22Rv1 (cell line): Measurements from ENCODE around the gene SLC9B1.
A peak's percentile ranks its signal among the peaks of the same experiment; 100 is the strongest.

Source experiments
- H3K27ac ChIP-seq: fragments of 450-650 bp; 2 replicates; pipeline ENCODE4 v1.5.1; 2017
- CTCF ChIP-seq: fragments of 450-650 bp; IDR thresholded peaks from 2 replicates; pipeline ENCODE4 v1.5.1; 2017; ENCODE audit warnings: mild to moderate bottlenecking
- ZFX ChIP-seq: fragments of 450-650 bp; IDR thresholded peaks from 2 replicates; pipeline ENCODE4 v1.6.1; 2017; ENCODE audit warnings: antibody characterized with exemption, borderline replicate concordance

The SLC9B1 gene

GRCh38 chr4:103050736-103051436, 31.4 kb upstream of the SLC9B1 start:
- no peak overlapping the region for H3K27ac ChIP-seq
- TF ChIP-seq CTCF = no peak

- H3K27ac ChIP-seq = no peak overlapping the region
- TF ChIP-seq ZFX (no peak), CTCF (peak; percentile 88)
Measured at GRCh38 chr4:103046416-103047290, 27.1 kb upstream of the SLC9B1 start.

GRCh38 chr4:103044183-103044582, 24.7 kb upstream of the SLC9B1 start:
- no peak for TF ChIP-seq ZFX
- no peak for TF ChIP-seq CTCF
- no peak overlapping the region for H3K27ac ChIP-seq

- H3K27ac ChIP-seq = no peak overlapping the region
- TF ChIP-seq ZFX (no peak), CTCF (no peak)
Measured at GRCh38 chr4:103036169-103036568, 16.7 kb upstream of the SLC9B1 start.

- peak; percentile 68 for TF ChIP-seq CTCF
- TF ChIP-seq ZFX = no peak
- H3K27ac ChIP-seq = no peak overlapping the region
Measured at GRCh38 chr4:103032574-103032973, 13.1 kb upstream of the SLC9B1 start.

- no peak overlapping the region for H3K27ac ChIP-seq
- TF ChIP-seq CTCF (no peak), ZFX (no peak)
Measured at GRCh38 chr4:103030791-103031190, 11.3 kb upstream of the SLC9B1 start.

GRCh38 chr4:103029300-103029699, 9.8 kb upstream of the SLC9B1 start:
- TF ChIP-seq ZFX (no peak), CTCF (no peak)
- no peak overlapping the region for H3K27ac ChIP-seq
